ENCODE data around the gene FOXK1. TPM values are rescaled to one million over a fixed set of nuclear protein-coding genes. Genes with fewer than 3 reads are reported as not detected.

Gene FOXK1
- total RNA-seq, 2 donors from 2014 or later = 17.3 to 47.5 TPM

DNA sequence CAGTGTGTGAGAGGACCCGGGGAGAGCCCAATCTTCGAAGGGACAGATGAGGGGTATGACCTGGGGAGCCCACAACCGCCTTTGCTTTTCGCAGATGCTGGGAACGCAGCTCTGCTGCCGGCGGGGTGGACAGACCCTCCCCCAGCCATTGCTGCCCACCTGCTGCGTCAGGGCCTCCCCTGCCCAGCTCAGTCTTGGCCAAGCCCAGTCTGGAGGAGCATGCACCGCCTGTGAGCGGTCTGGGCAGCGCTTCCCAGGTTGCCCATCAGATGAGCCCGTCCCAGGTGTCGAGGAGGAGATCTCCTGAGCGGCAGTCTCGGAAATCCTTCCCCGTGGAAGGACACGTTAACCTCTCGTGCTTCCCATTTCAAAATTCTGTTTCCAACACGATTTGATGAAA, 76.0 kb downstream of the FOXK1 start:
- WGBS = 94% methylated on average over 19 of the region's 19 CpGs
- Histone ChIP-seq H3K36me3 (peaks cover 9 to 27% of the 10 kb centered on the region in 2 donors), H3K9me3 (no peaks in the 10 kb centered on the region), H3K4me3 (no peak overlapping the region), H3K4me1 (replicated peaks) (no peaks in the 10 kb centered on the region), H3K27ac (no peak overlapping the region), H3K27me3 (replicated peaks; ENCODE audit: insufficient read depth) (no peaks in the 10 kb centered on the region)
- intact Hi-C loops (cut with DNase I) = no loop called here
- no peak for DNase-seq (ENCODE audit: low spot score)
- TF ChIP-seq, protein P1, sequence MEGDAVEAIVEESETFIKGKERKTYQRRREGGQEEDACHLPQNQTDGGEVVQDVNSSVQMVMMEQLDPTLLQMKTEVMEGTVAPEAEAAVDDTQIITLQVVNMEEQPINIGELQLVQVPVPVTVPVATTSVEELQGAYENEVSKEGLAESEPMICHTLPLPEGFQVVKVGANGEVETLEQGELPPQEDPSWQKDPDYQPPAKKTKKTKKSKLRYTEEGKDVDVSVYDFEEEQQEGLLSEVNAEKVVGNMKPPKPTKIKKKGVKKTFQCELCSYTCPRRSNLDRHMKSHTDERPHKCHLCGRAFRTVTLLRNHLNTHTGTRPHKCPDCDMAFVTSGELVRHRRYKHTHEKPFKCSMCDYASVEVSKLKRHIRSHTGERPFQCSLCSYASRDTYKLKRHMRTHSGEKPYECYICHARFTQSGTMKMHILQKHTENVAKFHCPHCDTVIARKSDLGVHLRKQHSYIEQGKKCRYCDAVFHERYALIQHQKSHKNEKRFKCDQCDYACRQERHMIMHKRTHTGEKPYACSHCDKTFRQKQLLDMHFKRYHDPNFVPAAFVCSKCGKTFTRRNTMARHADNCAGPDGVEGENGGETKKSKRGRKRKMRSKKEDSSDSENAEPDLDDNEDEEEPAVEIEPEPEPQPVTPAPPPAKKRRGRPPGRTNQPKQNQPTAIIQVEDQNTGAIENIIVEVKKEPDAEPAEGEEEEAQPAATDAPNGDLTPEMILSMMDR (IDR thresholded peaks at IDR 0.05) = no peak
- TF ChIP-seq POLR2AphosphoS5 (IDR thresholded peaks at IDR 0.05) = no peak
- TF ChIP-seq POLR2A (IDR thresholded peaks at IDR 0.05) = no peak

DNA sequence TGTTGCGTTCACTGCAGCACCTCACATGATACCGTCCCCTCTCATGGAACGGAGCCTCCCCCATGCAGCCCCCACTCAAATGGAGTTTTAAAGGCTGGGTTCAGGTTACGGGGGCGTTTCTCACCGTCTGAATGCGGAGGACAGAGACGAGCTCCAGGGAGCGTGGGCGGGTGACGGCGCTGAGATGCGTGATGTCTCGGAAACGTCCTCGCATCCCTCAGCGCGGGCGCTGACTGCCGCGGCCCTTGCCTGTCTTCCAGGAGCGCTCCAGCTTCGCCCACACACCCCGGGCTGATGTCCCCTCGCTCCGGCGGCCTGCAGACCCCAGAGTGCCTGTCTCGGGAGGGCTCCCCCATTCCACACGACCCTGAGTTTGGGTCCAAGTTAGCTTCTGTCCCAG, 76.7 kb downstream of the FOXK1 start:
- no peaks in the 10 kb centered on the region for H3K9me3 ChIP-seq
- intact Hi-C loops (cut with DNase I) = no loop called here
- H3K36me3 ChIP-seq = peaks cover 9 to 28% of the 10 kb centered on the region in 2 donors

DNA sequence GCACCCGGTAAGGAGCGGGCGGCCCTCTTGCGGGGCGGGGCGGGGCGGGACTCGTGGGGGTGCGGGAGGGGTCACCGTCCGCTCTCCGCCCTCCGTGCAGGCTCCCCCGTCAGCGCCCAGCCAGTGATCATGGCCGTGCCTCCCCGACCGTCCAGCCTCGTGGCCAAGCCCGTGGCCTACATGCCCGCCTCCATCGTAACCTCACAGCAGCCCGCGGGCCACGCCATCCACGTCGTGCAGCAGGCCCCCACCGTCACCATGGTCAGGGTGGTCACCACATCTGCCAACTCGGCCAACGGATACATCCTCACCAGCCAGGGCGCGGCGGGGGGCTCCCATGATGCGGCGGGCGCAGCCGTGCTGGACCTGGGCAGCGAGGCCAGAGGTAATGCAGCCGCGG, 77.1 kb downstream of the FOXK1 start:
- no peaks in the 10 kb centered on the region for H3K9me3 ChIP-seq
- no peaks in the 10 kb centered on the region for H3K27me3 ChIP-seq (replicated peaks; ENCODE audit: insufficient read depth)
- intact Hi-C loops (cut with DNase I) = no loop called here
- TF ChIP-seq POLR2AphosphoS5 (IDR thresholded peaks at IDR 0.05) (no peak), POLR2A (IDR thresholded peaks at IDR 0.05) (no peak)
- TF ChIP-seq, protein P1 (IDR thresholded peaks at IDR 0.05) = no peak
- H3K4me3 ChIP-seq = no peak overlapping the region
- DNase-seq (ENCODE audit: low spot score) = no peak
- H3K36me3 ChIP-seq = peaks cover 9 to 28% of the 10 kb centered on the region in 2 donors
- WGBS = 97% methylated on average over 40 of the region's 40 CpGs
- H3K27ac ChIP-seq = no peak overlapping the region
- no peaks in the 10 kb centered on the region for H3K4me1 ChIP-seq (replicated peaks)

More for the DNA sequence above, 76.7 kb downstream of the FOXK1 start:
- TF ChIP-seq POLR2AphosphoS5 (IDR thresholded peaks at IDR 0.05) (no peak), POLR2A (IDR thresholded peaks at IDR 0.05) (no peak)
- TF ChIP-seq, protein P1 (IDR thresholded peaks at IDR 0.05) = no peak
- Histone ChIP-seq H3K4me3 (no peak overlapping the region), H3K4me1 (replicated peaks) (no peaks in the 10 kb centered on the region), H3K27ac (no peak overlapping the region), H3K27me3 (replicated peaks; ENCODE audit: insufficient read depth) (no peaks in the 10 kb centered on the region)
- 89% methylated on average over 29 of the region's 29 CpGs for WGBS
- DNase-seq (ENCODE audit: low spot score) = no peak

DNA sequence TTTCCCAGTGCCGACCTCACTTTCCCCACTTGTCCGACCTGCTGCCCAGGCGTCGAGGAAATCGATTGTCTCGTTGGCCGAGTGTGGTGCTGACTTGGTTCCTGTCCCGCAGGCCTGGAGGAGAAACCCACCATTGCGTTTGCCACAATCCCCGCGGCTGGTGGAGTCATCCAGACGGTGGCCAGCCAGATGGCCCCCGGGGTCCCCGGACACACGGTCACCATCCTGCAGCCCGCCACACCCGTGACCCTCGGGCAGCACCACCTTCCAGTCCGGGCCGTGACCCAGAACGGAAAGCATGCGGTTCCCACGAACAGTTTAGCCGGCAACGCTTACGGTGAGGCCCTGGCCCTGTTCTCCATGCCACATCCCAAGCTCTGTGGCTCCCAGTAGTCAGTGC, 78.9 kb downstream of the FOXK1 start:
- WGBS = 95% methylated on average over 26 of the region's 26 CpGs
- intact Hi-C loops (cut with DNase I) = no loop called here
- no peaks in the 10 kb centered on the region for H3K27me3 ChIP-seq (replicated peaks; ENCODE audit: insufficient read depth)
- H3K36me3 ChIP-seq = peaks cover 9 to 28% of the 10 kb centered on the region in 2 donors
- H3K27ac ChIP-seq = no peak overlapping the region
- TF ChIP-seq POLR2A (IDR thresholded peaks at IDR 0.05) (no peak), POLR2AphosphoS5 (IDR thresholded peaks at IDR 0.05) (no peak)
- TF ChIP-seq, protein P1 (IDR thresholded peaks at IDR 0.05) = no peak
- no peak for DNase-seq (ENCODE audit: low spot score)
- H3K4me3 ChIP-seq = no peak overlapping the region
- H3K4me1 ChIP-seq (replicated peaks) = no peaks in the 10 kb centered on the region
- no peaks in the 10 kb centered on the region for H3K9me3 ChIP-seq

Data from prostate gland (tissue), 2 donors.